SIG-M5 treated with dmso at 0.1 percent for 504 hours (cell line): ENCODE data around the gene LAYN.

ENCODE experiments used
- DNase-seq: peaks from one replicate; lab custom pipeline; 2025; ENCODE audit not compliant: unreplicated experiment; lab: John Stamatoyannopoulos, UW

The LAYN gene

GRCh38 chr11:111589886-111590499, 49.5 kb downstream of the LAYN start:
- DNase-seq: no peak

- no peak for DNase-seq
Measured at GRCh38 chr11:111591187-111591960, 50.9 kb downstream of the LAYN start.

GRCh38 chr11:111592491-111592890, 52.0 kb downstream of the LAYN start:
- no peak for DNase-seq

GRCh38 chr11:111596319-111596718, 55.8 kb downstream of the LAYN start:
- no peak for DNase-seq

GRCh38 chr11:111598148-111598547, 57.6 kb downstream of the LAYN start:
- DNase-seq: no peak

GRCh38 chr11:111598559-111598958, 58.0 kb downstream of the LAYN start:
- DNase-seq: no peak

GRCh38 chr11:111601636-111601978, 61.1 kb downstream of the LAYN start:
- no peak for DNase-seq

- DNase-seq: peak; percentile 87
Measured at GRCh38 chr11:111601979-111602864, 61.7 kb downstream of the LAYN start, which contains the start of gene SIK2. TSS of gene SIK2 (plus strand) at chr11:111602449. CDS start at chr11:111602564, 115 bp downstream.

- peak; percentile 33 for DNase-seq
Measured at GRCh38 chr11:111602865-111603610, 62.5 kb downstream of the LAYN start.

GRCh38 chr11:111603611-111604130, 63.2 kb downstream of the LAYN start:
- DNase-seq: peak; percentile 33

- DNase-seq: peak; percentile 36
Measured at GRCh38 chr11:111604392-111605009, 64.0 kb downstream of the LAYN start.

- DNase-seq: no peak
Measured at GRCh38 chr11:111605681-111606080, 65.2 kb downstream of the LAYN start.

GRCh38 chr11:111606986-111607385, 66.5 kb downstream of the LAYN start:
- DNase-seq: no peak

- no peak for DNase-seq
Measured at GRCh38 chr11:111607751-111608150, 67.2 kb downstream of the LAYN start.
